C4-2B (cell line): ENCODE measurements around the gene SPECC1.
A peak's percentile ranks its signal among the peaks of the same experiment; 100 is the strongest.
"Not testable (repeated sequence)": the region's sequence is repeated elsewhere in the genome, so short reads cannot be mapped to it uniquely, and the experiment has no call there.

ENCODE experiments used
- H3K27ac ChIP-seq: fragments of 450-650 bp; 2 replicates; pipeline ENCODE4 v1.5.1; 2017
- CTCF ChIP-seq: fragments of 450-650 bp; conservative IDR thresholded peaks from 2 replicates; pipeline ENCODE4 v1.5.1; 2017; ENCODE audit warnings: mild to moderate bottlenecking
- ZFX ChIP-seq: fragments of 450-650 bp; IDR thresholded peaks from 2 replicates; pipeline ENCODE4 v1.6.1; 2017

SPECC1 gene

GRCh38 chr17:19996086-19996485, 13.1 kb upstream of the SPECC1 start:
- H3K27ac ChIP-seq: no peak overlapping the region
- TF ChIP-seq CTCF (no peak), ZFX (no peak)

- no peak for TF ChIP-seq ZFX
- no peak for TF ChIP-seq CTCF
- no peak overlapping the region for H3K27ac ChIP-seq
Observed at GRCh38 chr17:19996502-19996901, 12.7 kb upstream of the SPECC1 start.

GRCh38 chr17:20008242-20009051, 712 bp upstream of the SPECC1 start:
- no peak for TF ChIP-seq ZFX
- no peak for TF ChIP-seq CTCF
- no peak overlapping the region for H3K27ac ChIP-seq

- TF ChIP-seq ZFX: no peak
- TF ChIP-seq CTCF: no peak
- H3K27ac ChIP-seq: no peak overlapping the region
Observed at GRCh38 chr17:20009052-20009301, 182 bp upstream of the SPECC1 start.

- peak overlapping the region; percentile 8; the same call in 1 of the 2 replicates for H3K27ac ChIP-seq
- TF ChIP-seq ZFX: no peak
- peak; percentile 31 for TF ChIP-seq CTCF
Observed at GRCh38 chr17:20010099-20010863, 1.1 kb downstream of the SPECC1 start.

GRCh38 chr17:20010936-20011335, 1.8 kb downstream of the SPECC1 start:
- no peak for TF ChIP-seq CTCF
- TF ChIP-seq ZFX: no peak
- H3K27ac ChIP-seq: no peak overlapping the region

GRCh38 chr17:20012017-20012536, 2.9 kb downstream of the SPECC1 start:
- no peak overlapping the region for H3K27ac ChIP-seq
- TF ChIP-seq ZFX (no peak), CTCF (no peak)

- H3K27ac ChIP-seq: not testable (repeated sequence)
Observed at GRCh38 chr17:20016475-20016992, 7.4 kb downstream of the SPECC1 start.
